ENCODE measurements around the gene SS18L1. TPM values are rescaled to one million over a fixed set of nuclear protein-coding genes. Genes with fewer than 3 reads are reported as not detected.

SS18L1 gene
- polyA plus RNA-seq, 2 donors: 5.5 to 14.7 TPM

GRCh38 chr20:62159839-62160238 is 16.3 kb downstream of the SS18L1 start:
- H3K9me3 ChIP-seq (ENCODE audit: control insufficient read depth in 2 of 2, insufficient read depth in 1 of 2, low read depth in 1 of 2, low read length in 1 of 2): no peaks in the 10 kb centered on the region
- no peak overlapping the region for H3K4me3 ChIP-seq (ENCODE audit: low read depth in 1 of 2, low read length in 2 of 2)
- H3K27me3 ChIP-seq (ENCODE audit: control insufficient read depth in 1 of 2, insufficient read depth in 2 of 2, low read length in 2 of 2): no peaks in the 10 kb centered on the region
- 45 to 57% methylated on average over 14 of the region's 14 CpGs for WGBS, 2 donors
- peaks cover 9 to 29% of the 10 kb centered on the region in 2 donors for H3K36me3 ChIP-seq (ENCODE audit: control insufficient read depth in 2 of 2, insufficient read depth in 2 of 2, low read length in 1 of 2)
- H3K27ac ChIP-seq (ENCODE audit: low read depth in 2 of 2, low read length in 1 of 2): peak overlapping the region; percentile 47 to 78
- H3K4me1 ChIP-seq (ENCODE audit: control insufficient read depth in 2 of 2, insufficient read depth in 2 of 2, low read length in 1 of 2): peaks cover 10 to 27% of the 10 kb centered on the region in 2 donors

- Histone ChIP-seq H3K4me1 (ENCODE audit: control insufficient read depth in 2 of 2, insufficient read depth in 2 of 2, low read length in 1 of 2) (peaks cover 10 to 27% of the 10 kb centered on the region in 2 donors), H3K4me3 (ENCODE audit: low read depth in 1 of 2, low read length in 2 of 2) (no peak overlapping the region), H3K9me3 (ENCODE audit: control insufficient read depth in 2 of 2, insufficient read depth in 1 of 2, low read depth in 1 of 2, low read length in 1 of 2) (no peaks in the 10 kb centered on the region), H3K36me3 (ENCODE audit: control insufficient read depth in 2 of 2, insufficient read depth in 2 of 2, low read length in 1 of 2) (peaks cover 13 to 33% of the 10 kb centered on the region in 2 donors), H3K27me3 (ENCODE audit: control insufficient read depth in 1 of 2, insufficient read depth in 2 of 2, low read length in 2 of 2) (no peaks in the 10 kb centered on the region), H3K27ac (ENCODE audit: low read depth in 2 of 2, low read length in 1 of 2) (peak overlapping the region in 1 of 2 donors; percentile 7)
- 82 to 87% methylated on average over 9 of the region's 9 CpGs for whole genome bisulfite sequencing, 2 donors
Observed at GRCh38 chr20:62160253-62160652, 16.7 kb downstream of the SS18L1 start.

- Histone ChIP-seq H3K27ac (ENCODE audit: low read depth in 2 of 2, low read length in 1 of 2) (peak overlapping the region; percentile 34 to 45), H3K4me3 (ENCODE audit: low read depth in 1 of 2, low read length in 2 of 2) (no peak overlapping the region), H3K27me3 (ENCODE audit: control insufficient read depth in 1 of 2, insufficient read depth in 2 of 2, low read length in 2 of 2) (no peaks in the 10 kb centered on the region), H3K36me3 (ENCODE audit: control insufficient read depth in 2 of 2, insufficient read depth in 2 of 2, low read length in 1 of 2) (peaks cover 18 to 39% of the 10 kb centered on the region in 2 donors), H3K9me3 (ENCODE audit: control insufficient read depth in 2 of 2, insufficient read depth in 1 of 2, low read depth in 1 of 2, low read length in 1 of 2) (no peaks in the 10 kb centered on the region), H3K4me1 (ENCODE audit: control insufficient read depth in 2 of 2, insufficient read depth in 2 of 2, low read length in 1 of 2) (peaks cover 10 to 27% of the 10 kb centered on the region in 2 donors)
- 92% methylated on average over 17 of the region's 17 CpGs for WGBS, 2 donors
Observed at GRCh38 chr20:62160876-62161275, 17.3 kb downstream of the SS18L1 start.

- Histone ChIP-seq H3K4me1 (ENCODE audit: control insufficient read depth in 2 of 2, insufficient read depth in 2 of 2, low read length in 1 of 2) (peaks cover 10 to 27% of the 10 kb centered on the region in 2 donors), H3K27ac (ENCODE audit: low read depth in 2 of 2, low read length in 1 of 2) (peak overlapping the region; percentile 34 to 75), H3K36me3 (ENCODE audit: control insufficient read depth in 2 of 2, insufficient read depth in 2 of 2, low read length in 1 of 2) (peaks cover 18 to 42% of the 10 kb centered on the region in 2 donors), H3K27me3 (ENCODE audit: control insufficient read depth in 1 of 2, insufficient read depth in 2 of 2, low read length in 2 of 2) (no peaks in the 10 kb centered on the region), H3K9me3 (ENCODE audit: control insufficient read depth in 2 of 2, insufficient read depth in 1 of 2, low read depth in 1 of 2, low read length in 1 of 2) (no peaks in the 10 kb centered on the region), H3K4me3 (ENCODE audit: low read depth in 1 of 2, low read length in 2 of 2) (no peak overlapping the region)
- 64 to 74% methylated on average over 17 of the region's 17 CpGs for WGBS, 2 donors
Observed at GRCh38 chr20:62161347-62161746, 17.8 kb downstream of the SS18L1 start.

- Histone ChIP-seq H3K36me3 (ENCODE audit: control insufficient read depth in 2 of 2, insufficient read depth in 2 of 2, low read length in 1 of 2) (peaks cover 18 to 42% of the 10 kb centered on the region in 2 donors), H3K27me3 (ENCODE audit: control insufficient read depth in 1 of 2, insufficient read depth in 2 of 2, low read length in 2 of 2) (no peaks in the 10 kb centered on the region), H3K4me1 (ENCODE audit: control insufficient read depth in 2 of 2, insufficient read depth in 2 of 2, low read length in 1 of 2) (peaks cover 5 to 20% of the 10 kb centered on the region in 2 donors), H3K9me3 (ENCODE audit: control insufficient read depth in 2 of 2, insufficient read depth in 1 of 2, low read depth in 1 of 2, low read length in 1 of 2) (no peaks in the 10 kb centered on the region), H3K27ac (ENCODE audit: low read depth in 2 of 2, low read length in 1 of 2) (no peak overlapping the region), H3K4me3 (ENCODE audit: low read depth in 1 of 2, low read length in 2 of 2) (no peak overlapping the region)
- WGBS, 2 donors: 96 to 97% methylated on average over 38 of the region's 38 CpGs
Observed at GRCh38 chr20:62162765-62163484, 19.4 kb downstream of the SS18L1 start.

GRCh38 chr20:62163485-62163865 is 19.9 kb downstream of the SS18L1 start:
- H3K27me3 ChIP-seq (ENCODE audit: control insufficient read depth in 1 of 2, insufficient read depth in 2 of 2, low read length in 2 of 2): no peaks in the 10 kb centered on the region
- no peaks in the 10 kb centered on the region for H3K9me3 ChIP-seq (ENCODE audit: control insufficient read depth in 2 of 2, insufficient read depth in 1 of 2, low read depth in 1 of 2, low read length in 1 of 2)
- 95 to 97% methylated on average over 23 to 25 of the region's 25 CpGs for WGBS, 2 donors
- H3K4me1 ChIP-seq (ENCODE audit: control insufficient read depth in 2 of 2, insufficient read depth in 2 of 2, low read length in 1 of 2): peaks cover 5 to 20% of the 10 kb centered on the region in 2 donors
- H3K36me3 ChIP-seq (ENCODE audit: control insufficient read depth in 2 of 2, insufficient read depth in 2 of 2, low read length in 1 of 2): peaks cover 18 to 46% of the 10 kb centered on the region in 2 donors
- no peak overlapping the region for H3K4me3 ChIP-seq (ENCODE audit: low read depth in 1 of 2, low read length in 2 of 2)
- no peak overlapping the region for H3K27ac ChIP-seq (ENCODE audit: low read depth in 2 of 2, low read length in 1 of 2)

GRCh38 chr20:62163986-62164762 is 20.6 kb downstream of the SS18L1 start:
- H3K4me3 ChIP-seq (ENCODE audit: low read depth in 1 of 2, low read length in 2 of 2): no peak overlapping the region
- H3K36me3 ChIP-seq (ENCODE audit: control insufficient read depth in 2 of 2, insufficient read depth in 2 of 2, low read length in 1 of 2): peaks cover 18 to 47% of the 10 kb centered on the region in 2 donors
- no peaks in the 10 kb centered on the region for H3K27me3 ChIP-seq (ENCODE audit: control insufficient read depth in 1 of 2, insufficient read depth in 2 of 2, low read length in 2 of 2)
- peaks cover 3 to 19% of the 10 kb centered on the region in 2 donors for H3K4me1 ChIP-seq (ENCODE audit: control insufficient read depth in 2 of 2, insufficient read depth in 2 of 2, low read length in 1 of 2)
- WGBS, 2 donors: 89 to 93% methylated on average over 29 of the region's 29 CpGs
- H3K9me3 ChIP-seq (ENCODE audit: control insufficient read depth in 2 of 2, insufficient read depth in 1 of 2, low read depth in 1 of 2, low read length in 1 of 2): peaks cover 0 to 2% of the 10 kb centered on the region in 2 donors
- no peak overlapping the region for H3K27ac ChIP-seq (ENCODE audit: low read depth in 2 of 2, low read length in 1 of 2)

- peaks cover 3 to 11% of the 10 kb centered on the region in 2 donors for H3K4me1 ChIP-seq (ENCODE audit: control insufficient read depth in 2 of 2, insufficient read depth in 2 of 2, low read length in 1 of 2)
- no peaks in the 10 kb centered on the region for H3K27me3 ChIP-seq (ENCODE audit: control insufficient read depth in 1 of 2, insufficient read depth in 2 of 2, low read length in 2 of 2)
- 96 to 98% methylated on average over 41 of the region's 41 CpGs for WGBS, 2 donors
- peaks cover 18 to 54% of the 10 kb centered on the region in 2 donors for H3K36me3 ChIP-seq (ENCODE audit: control insufficient read depth in 2 of 2, insufficient read depth in 2 of 2, low read length in 1 of 2)
- no peak overlapping the region for H3K4me3 ChIP-seq (ENCODE audit: low read depth in 1 of 2, low read length in 2 of 2)
- no peak overlapping the region for H3K27ac ChIP-seq (ENCODE audit: low read depth in 2 of 2, low read length in 1 of 2)
- H3K9me3 ChIP-seq (ENCODE audit: control insufficient read depth in 2 of 2, insufficient read depth in 1 of 2, low read depth in 1 of 2, low read length in 1 of 2): peaks cover 0 to 2% of the 10 kb centered on the region in 2 donors
Observed at GRCh38 chr20:62164879-62165761, 21.6 kb downstream of the SS18L1 start.

- peaks cover 3 to 7% of the 10 kb centered on the region in 2 donors for H3K4me1 ChIP-seq (ENCODE audit: control insufficient read depth in 2 of 2, insufficient read depth in 2 of 2, low read length in 1 of 2)
- no peak overlapping the region for H3K27ac ChIP-seq (ENCODE audit: low read depth in 2 of 2, low read length in 1 of 2)
- no peak overlapping the region for H3K4me3 ChIP-seq (ENCODE audit: low read depth in 1 of 2, low read length in 2 of 2)
- WGBS, 2 donors: 88% methylated on average over 25 of the region's 25 CpGs
- H3K9me3 ChIP-seq (ENCODE audit: control insufficient read depth in 2 of 2, insufficient read depth in 1 of 2, low read depth in 1 of 2, low read length in 1 of 2): peaks cover 0 to 2% of the 10 kb centered on the region in 2 donors
- no peaks in the 10 kb centered on the region for H3K27me3 ChIP-seq (ENCODE audit: control insufficient read depth in 1 of 2, insufficient read depth in 2 of 2, low read length in 2 of 2)
- peaks cover 22 to 54% of the 10 kb centered on the region in 2 donors for H3K36me3 ChIP-seq (ENCODE audit: control insufficient read depth in 2 of 2, insufficient read depth in 2 of 2, low read length in 1 of 2)
Observed at GRCh38 chr20:62165762-62166399, 22.3 kb downstream of the SS18L1 start.

All from esophagus (tissue), 2 donors.